Choroid plexus epithelial cell (primary cell): ENCODE results near the gene RAD51B.
A peak's percentile ranks its signal among the peaks of the same experiment; 100 is the strongest.

Experiments used
- DNase-seq: peaks from one replicate; pipeline ENCODE4 v3.0.0-alpha.2; 2010; ENCODE audit warnings: low read depth
- H3K4me3 ChIP-seq: 2 replicates; pipeline ENCODE4 v1.5.1; 2011; ENCODE audit warnings: low read depth, mild to moderate bottlenecking, control low read depth, low read length, moderate library complexity
- TF ChIP-seq, protein P1 (sequence below): conservative IDR thresholded peaks from 2 replicates; pipeline ENCODE4 v1.5.1; 2011; ENCODE audit warnings: low read depth, mild to moderate bottlenecking, control low read depth, inconsistent platforms, low read length, moderate library complexity

Gene RAD51B

DNA sequence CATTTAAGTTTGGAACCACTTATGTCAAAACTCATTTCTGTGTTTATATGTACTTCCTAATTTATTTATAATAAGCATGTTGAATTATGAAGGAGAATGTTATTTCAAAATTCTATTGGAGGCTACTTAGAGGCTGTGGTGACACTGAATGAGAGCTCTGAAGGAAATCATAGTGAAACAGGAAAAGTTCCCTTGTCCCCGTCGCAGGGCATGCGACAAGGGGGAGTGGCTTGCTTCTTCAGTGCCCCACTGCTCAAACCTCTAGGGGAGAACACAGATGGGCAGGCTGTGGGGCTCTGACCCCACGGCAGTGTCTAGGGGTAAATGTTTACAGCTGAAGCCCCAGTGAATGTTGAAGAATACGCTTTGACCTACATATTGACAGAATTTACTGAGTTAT, 261.9 kb downstream of the RAD51B start:
- no peak for DNase-seq
- TF ChIP-seq, protein P1, sequence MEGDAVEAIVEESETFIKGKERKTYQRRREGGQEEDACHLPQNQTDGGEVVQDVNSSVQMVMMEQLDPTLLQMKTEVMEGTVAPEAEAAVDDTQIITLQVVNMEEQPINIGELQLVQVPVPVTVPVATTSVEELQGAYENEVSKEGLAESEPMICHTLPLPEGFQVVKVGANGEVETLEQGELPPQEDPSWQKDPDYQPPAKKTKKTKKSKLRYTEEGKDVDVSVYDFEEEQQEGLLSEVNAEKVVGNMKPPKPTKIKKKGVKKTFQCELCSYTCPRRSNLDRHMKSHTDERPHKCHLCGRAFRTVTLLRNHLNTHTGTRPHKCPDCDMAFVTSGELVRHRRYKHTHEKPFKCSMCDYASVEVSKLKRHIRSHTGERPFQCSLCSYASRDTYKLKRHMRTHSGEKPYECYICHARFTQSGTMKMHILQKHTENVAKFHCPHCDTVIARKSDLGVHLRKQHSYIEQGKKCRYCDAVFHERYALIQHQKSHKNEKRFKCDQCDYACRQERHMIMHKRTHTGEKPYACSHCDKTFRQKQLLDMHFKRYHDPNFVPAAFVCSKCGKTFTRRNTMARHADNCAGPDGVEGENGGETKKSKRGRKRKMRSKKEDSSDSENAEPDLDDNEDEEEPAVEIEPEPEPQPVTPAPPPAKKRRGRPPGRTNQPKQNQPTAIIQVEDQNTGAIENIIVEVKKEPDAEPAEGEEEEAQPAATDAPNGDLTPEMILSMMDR, result no peak

DNA sequence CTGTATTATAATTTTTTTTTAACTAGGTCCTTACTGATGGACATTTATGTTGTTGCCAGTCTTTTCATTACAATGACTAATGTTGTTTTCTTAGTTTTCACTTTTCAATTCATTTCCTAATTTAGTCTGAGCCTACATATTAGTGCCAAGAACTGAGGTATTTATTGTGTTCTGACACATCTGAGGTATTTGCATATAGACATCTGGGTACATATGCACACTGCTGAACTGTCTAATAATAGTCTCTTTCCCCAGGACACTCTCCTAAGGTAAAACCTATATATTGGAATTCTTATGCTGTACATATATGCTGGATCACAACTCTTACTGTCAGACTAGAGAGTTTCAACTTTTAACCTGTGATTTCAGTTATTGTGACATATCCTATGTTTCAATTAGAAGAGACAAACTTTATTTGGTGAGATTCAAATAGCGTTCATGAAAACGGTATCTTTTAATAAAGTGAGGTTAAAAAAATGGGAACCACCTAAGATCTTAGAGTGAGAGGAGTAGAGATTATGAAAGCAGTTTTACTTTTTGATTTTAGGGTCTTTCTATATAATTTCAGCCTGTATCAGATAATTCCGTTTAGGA, 263.2 kb downstream of the RAD51B start:
- no peak for DNase-seq
- TF ChIP-seq, protein P1, result no peak
- no peak overlapping the region for H3K4me3 ChIP-seq

More for the DNA sequence above, 261.9 kb downstream of the RAD51B start:
- H3K4me3 ChIP-seq, result no peak overlapping the region

DNA sequence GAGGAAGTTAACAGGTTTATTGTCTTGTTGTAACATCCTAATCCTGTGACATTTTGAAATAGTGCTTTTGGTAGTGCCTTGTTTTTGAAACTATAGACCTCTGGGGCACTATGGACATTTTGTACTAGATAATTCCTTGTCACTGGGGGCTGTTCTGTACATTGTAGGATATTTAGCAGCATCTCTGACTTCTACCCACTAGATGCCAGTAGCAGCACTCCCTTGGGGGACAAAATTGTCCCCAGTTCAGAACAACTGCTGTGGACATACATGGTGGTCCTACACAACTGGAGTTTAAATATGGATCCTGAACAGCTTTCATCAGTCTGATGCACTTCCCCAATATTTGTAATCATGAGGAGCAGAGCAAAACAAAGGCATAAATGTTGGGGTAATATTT, 264.7 kb downstream of the RAD51B start:
- TF ChIP-seq, protein P1, result peak; percentile 55
- peak; percentile 68 for DNase-seq
- H3K4me3 ChIP-seq, result no peak overlapping the region

DNA sequence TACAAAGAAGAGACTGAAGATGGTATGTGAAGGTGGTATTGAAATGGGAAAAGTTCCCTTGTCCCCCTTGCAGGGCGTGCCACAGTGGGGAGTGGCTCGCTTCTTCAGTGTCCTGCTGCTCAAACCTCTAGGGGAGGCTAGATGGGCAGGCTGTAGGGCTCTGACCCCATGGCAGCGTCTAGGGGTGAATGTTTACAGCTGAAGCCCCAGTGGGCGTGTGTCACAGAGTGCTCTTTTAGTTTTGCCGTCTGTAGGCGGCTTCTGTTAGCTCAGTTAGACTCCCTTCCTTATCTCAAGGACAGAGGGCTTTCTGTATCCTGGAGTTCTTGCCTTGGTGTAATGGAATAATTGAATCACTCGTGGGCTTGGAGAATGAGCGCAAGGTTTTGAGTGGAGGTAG, 266.2 kb downstream of the RAD51B start:
- H3K4me3 ChIP-seq, result no peak overlapping the region
- TF ChIP-seq, protein P1, result no peak
- no peak for DNase-seq

DNA sequence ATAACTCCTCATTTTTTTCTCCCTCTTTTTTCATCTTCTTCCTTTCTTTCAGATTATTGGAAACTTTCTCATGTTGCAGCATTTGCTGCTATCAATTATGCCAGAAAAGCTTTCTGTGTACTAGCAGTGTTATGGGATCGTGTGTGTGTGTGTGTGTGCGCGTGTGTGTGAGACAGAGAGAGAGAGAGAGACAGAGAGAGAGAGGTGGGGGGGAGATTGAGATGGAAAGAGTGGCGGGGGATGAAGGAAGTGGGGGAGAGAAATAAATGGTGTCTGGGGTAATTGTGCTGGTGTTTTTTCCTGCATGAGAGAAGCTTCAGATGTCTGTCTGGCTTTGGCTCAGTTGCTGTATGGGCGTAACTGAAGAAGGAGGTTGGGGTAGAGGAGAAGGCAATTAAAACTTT, 268.9 kb downstream of the RAD51B start:
- TF ChIP-seq, protein P1, result no peak
- H3K4me3 ChIP-seq, result no peak overlapping the region
- DNase-seq, result peak; percentile 19

DNA sequence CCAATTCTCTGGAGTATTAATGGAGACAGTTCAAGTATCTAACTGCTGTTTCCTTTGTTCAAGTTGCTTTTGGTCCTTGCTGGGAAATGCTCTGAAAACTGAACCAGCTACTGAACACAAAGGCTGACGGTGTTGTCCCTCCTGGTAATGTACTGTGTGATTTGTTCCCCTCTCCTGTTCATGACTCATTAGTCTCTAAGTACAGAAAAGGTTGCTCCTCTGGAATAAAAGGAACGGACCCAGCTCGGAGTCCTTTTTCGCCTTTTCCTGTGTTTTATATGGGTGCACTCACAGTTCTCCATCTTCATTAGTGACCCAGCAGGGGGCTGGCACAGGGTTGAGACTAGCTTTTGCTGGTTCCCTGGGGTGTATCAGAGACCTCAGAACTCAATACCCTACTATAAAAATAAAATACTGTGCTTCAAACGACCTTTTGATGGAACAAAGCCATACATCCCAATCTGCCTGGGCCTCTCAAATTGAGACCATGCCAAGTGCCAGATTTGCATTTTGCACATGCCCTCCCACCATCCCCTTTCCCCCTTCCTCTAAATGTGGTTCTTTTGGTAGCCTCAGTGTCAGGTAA, 269.7 kb downstream of the RAD51B start:
- no peak overlapping the region for H3K4me3 ChIP-seq
- peak; percentile 86 for DNase-seq
- TF ChIP-seq, protein P1, result no peak

DNA sequence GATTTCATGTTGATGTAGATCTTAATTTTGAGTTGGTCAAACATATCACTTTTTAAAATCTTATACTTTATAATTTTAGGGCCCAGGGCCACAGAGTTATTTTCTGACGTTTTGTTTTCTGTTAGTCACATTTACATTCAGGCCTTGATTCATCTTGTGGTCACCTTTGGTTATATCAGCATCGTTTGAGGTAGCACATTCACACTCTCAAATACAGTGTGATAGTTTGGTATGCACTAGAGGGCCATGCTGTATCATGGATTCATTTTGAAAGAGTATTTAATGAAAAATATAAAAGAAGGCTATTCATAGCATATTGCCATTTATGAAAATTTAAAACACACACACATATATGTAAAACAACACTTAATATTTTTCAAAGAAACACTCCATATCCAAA, 274.6 kb downstream of the RAD51B start:
- TF ChIP-seq, protein P1, result no peak
- peak; percentile 31 for DNase-seq
- no peak overlapping the region for H3K4me3 ChIP-seq
